ENCODE results near the gene NENF. TPM values are rescaled to one million over a fixed set of nuclear protein-coding genes. Genes with fewer than 3 reads are reported as not detected.

NENF gene
- polyA plus RNA-seq, 1 donor from 2014 or later = 7.9 TPM

GRCh38 chr1:212401042-212401441 lies 31.7 kb upstream of the NENF start:
- Histone ChIP-seq H3K79me2 (replicated peaks; ENCODE audit: insufficient read depth, low read length) (no peaks in the 10 kb centered on the region), H3K36me3 (ENCODE audit: insufficient read depth, low read length) (peaks cover 4% of the 10 kb centered on the region), H3K4me3 (ENCODE audit: low read length) (no peak overlapping the region), H3F3A (ENCODE audit: insufficient read depth, low read length, poor library complexity, severe bottlenecking) (no peaks in the 10 kb centered on the region), H4K20me1 (ENCODE audit: insufficient read depth) (no peaks in the 10 kb centered on the region), H3K4me2 (ENCODE audit: low read length) (no peak overlapping the region), H3K9me3 (ENCODE audit: low read length) (no peaks in the 10 kb centered on the region), H3K27ac (ENCODE audit: low read length) (no peak overlapping the region), H3K9me2 (ENCODE audit: insufficient read depth, low read length) (no peaks in the 10 kb centered on the region), H3K9ac (ENCODE audit: low read length) (no peak overlapping the region), H3K27me3 (ENCODE audit: insufficient read depth, low read depth, low read length) (no peaks in the 10 kb centered on the region), H2AFZ (ENCODE audit: low read depth, low read length) (no peak overlapping the region)
- no peak for TF ChIP-seq TAF1 (IDR thresholded peaks at IDR 0.05; ENCODE audit: low read depth)
- no peak for TF ChIP-seq POLR2AphosphoS5 (IDR thresholded peaks at IDR 0.05)
- TF ChIP-seq REST (IDR thresholded peaks at IDR 0.05; ENCODE audit: borderline replicate concordance) = no peak
- no peak for TF ChIP-seq MXI1 (conservative IDR thresholded peaks at IDR 0.05; ENCODE audit: poor library complexity, severe bottlenecking)
- no peak for TF ChIP-seq EP300 (conservative IDR thresholded peaks at IDR 0.05; ENCODE audit: poor library complexity, severe bottlenecking)
- no peak for TF ChIP-seq CTCF (IDR thresholded peaks at IDR 0.05; ENCODE audit: poor library complexity, severe bottlenecking)
- no peak for TF ChIP-seq EZH2 (IDR thresholded peaks at IDR 0.05; ENCODE audit: borderline replicate concordance, insufficient read depth, low read length, poor library complexity, severe bottlenecking)
- TF ChIP-seq RAD21 (conservative IDR thresholded peaks at IDR 0.05) = no peak
- no peak for TF ChIP-seq SMC3 (conservative IDR thresholded peaks at IDR 0.05; ENCODE audit: poor library complexity)

GRCh38 chr1:212401838-212402582 lies 30.7 kb upstream of the NENF start:
- no peak overlapping the region for H3K9ac ChIP-seq (ENCODE audit: low read length)
- H3F3A ChIP-seq (ENCODE audit: insufficient read depth, low read length, poor library complexity, severe bottlenecking) = no peaks in the 10 kb centered on the region
- no peaks in the 10 kb centered on the region for H3K9me3 ChIP-seq (ENCODE audit: low read length)
- H3K4me2 ChIP-seq (ENCODE audit: low read length) = no peak overlapping the region
- no peaks in the 10 kb centered on the region for H4K20me1 ChIP-seq (ENCODE audit: insufficient read depth)
- no peaks in the 10 kb centered on the region for H3K27me3 ChIP-seq (ENCODE audit: insufficient read depth, low read depth, low read length)
- no peaks in the 10 kb centered on the region for H3K9me2 ChIP-seq (ENCODE audit: insufficient read depth, low read length)
- H2AFZ ChIP-seq (ENCODE audit: low read depth, low read length) = no peak overlapping the region
- H3K4me3 ChIP-seq (ENCODE audit: low read length) = no peak overlapping the region
- TF ChIP-seq EZH2 (IDR thresholded peaks at IDR 0.05; ENCODE audit: borderline replicate concordance, insufficient read depth, low read length, poor library complexity, severe bottlenecking) = no peak
- TF ChIP-seq POLR2AphosphoS5 (IDR thresholded peaks at IDR 0.05) = no peak
- peaks cover 4% of the 10 kb centered on the region for H3K36me3 ChIP-seq (ENCODE audit: insufficient read depth, low read length)
- H3K27ac ChIP-seq (ENCODE audit: low read length) = no peak overlapping the region
- H3K79me2 ChIP-seq (replicated peaks; ENCODE audit: insufficient read depth, low read length) = no peaks in the 10 kb centered on the region

Measured in neural cell (in vitro differentiated cells).